Measurements from ENCODE around the gene TENM3.

Gene TENM3

DNA sequence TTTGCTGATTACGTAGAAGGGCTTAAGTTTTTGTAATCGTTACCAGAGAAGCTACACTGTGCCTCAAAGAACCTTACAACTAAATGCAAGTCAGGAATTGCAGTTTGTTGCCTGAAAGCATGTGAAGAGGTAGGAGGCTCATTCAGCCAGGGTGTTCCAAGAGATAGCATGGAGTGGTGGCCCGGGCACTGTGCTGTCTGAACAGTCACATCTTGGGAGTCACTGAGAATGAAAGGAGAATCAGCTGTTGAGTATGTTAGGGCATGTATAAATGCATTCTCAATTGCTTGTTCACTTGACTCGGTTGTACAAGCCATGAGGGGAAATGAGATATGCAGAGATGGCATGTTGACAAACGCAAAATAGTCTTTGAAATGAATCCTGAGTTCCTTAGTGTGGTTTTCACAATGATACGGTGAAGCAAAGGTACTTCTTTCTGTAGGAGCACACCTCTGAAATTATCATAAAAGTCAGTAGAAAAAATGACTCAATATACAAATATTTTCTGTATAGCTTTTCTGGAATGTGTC lies 513.0 kb downstream of the TENM3 start:
- no peak for DNase-seq

DNA sequence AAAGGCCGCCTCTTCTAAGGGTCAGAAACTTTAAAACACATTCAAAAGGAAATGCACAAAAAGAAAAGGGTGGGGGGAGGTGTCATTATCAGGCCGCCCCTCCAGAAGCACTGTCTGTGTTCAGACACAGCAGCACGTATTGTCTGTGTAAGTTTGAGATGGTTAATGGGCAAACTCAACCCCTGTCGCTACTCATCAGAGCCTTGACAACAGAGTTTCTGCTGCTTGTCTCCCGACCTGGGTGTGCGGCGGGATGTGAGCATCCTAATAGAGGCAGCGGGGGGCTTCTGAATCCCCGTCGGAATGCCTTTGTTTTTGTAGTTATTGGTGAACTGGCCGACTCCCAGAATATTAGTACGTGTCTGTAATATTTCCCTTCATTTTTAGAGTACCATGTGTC lies 515.1 kb downstream of the TENM3 start:
- no peak for DNase-seq

GRCh38 chr4:182760551-182761043 lies 517.4 kb downstream of the TENM3 start:
- DNase-seq: no peak

GRCh38 chr4:182764137-182764536 lies 520.9 kb downstream of the TENM3 start:
- DNase-seq: no peak

DNA sequence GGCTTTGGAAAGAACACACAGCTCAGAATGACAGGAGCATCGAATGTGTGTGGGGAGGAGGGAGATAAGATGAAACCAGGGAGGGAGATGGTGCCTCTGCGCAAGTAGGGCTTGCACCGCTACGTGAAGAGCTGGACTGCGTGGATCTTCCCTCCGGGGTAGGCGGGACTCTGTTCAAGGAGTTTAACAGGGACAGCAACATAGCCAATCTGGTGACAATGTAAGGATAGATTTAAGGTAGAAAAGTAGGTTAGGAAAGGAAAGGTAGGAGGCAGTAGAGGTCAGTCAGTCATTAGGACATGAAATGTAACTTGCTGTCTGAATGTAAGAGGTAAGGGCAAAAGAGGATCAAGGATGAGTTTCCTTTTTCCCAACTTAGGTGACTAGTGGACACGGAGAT lies 521.4 kb downstream of the TENM3 start:
- no peak for DNase-seq

DNA sequence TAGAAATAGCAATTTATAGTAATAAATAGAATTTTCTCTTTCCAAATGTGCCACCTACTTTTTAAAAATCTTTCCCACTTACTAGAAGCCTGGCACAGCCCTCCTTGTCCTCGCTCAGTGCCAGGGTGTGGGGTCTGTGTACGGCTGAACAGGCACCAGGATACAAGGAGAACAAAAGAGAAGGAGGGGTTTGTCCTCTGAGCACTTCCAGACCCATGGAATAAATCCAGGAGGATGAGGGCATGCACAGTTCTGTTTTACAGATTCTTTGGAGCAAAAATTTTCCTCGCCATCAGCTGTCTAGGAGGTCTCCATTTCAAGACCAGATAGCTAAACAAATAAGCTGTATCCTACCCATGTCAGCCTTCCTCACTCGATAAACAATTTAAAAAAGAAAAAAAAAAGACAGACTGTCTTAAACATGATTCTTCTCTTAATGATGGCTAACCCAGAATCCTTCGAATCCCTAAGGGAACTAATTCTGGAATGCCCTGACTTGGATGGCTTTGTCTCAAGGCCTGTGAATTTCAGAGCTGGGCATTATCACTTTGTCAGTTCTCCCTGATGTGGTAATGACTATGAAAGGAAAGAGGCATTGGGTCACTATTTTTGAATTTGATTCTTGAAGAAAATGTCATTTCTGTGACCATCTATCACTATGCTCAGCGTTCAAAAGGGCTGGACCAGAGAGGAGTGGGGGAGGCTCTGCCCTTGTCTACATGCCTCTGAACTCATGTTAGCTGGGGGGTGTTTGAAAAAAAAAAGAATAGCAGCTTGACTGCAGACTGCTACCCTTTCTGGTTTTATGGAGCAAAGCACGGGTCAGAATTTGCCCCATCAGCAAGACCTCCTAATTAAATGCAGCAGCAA lies 523.0 kb downstream of the TENM3 start:
- DNase-seq: no peak

DNA sequence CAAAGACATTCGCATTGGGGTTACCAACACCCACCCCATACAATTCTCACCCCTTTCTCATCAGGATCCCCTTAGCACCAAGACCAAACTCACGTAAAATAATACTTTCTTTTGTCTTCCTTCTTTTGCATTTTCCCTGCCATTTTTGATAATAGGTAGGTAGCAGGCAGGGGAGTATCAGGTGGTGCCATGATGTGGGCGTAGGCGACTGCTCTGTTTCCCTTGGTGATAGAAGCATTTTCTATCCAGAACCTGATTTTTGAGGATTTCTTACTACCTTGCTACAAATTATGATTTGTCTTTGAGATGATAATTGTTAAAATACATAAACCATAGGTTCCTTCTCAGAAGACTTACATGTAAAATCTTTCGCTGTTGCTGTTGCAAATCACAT lies 523.7 kb downstream of the TENM3 start:
- DNase-seq: no peak

GRCh38 chr4:182768838-182769237 lies 525.6 kb downstream of the TENM3 start:
- no peak for DNase-seq

DNA sequence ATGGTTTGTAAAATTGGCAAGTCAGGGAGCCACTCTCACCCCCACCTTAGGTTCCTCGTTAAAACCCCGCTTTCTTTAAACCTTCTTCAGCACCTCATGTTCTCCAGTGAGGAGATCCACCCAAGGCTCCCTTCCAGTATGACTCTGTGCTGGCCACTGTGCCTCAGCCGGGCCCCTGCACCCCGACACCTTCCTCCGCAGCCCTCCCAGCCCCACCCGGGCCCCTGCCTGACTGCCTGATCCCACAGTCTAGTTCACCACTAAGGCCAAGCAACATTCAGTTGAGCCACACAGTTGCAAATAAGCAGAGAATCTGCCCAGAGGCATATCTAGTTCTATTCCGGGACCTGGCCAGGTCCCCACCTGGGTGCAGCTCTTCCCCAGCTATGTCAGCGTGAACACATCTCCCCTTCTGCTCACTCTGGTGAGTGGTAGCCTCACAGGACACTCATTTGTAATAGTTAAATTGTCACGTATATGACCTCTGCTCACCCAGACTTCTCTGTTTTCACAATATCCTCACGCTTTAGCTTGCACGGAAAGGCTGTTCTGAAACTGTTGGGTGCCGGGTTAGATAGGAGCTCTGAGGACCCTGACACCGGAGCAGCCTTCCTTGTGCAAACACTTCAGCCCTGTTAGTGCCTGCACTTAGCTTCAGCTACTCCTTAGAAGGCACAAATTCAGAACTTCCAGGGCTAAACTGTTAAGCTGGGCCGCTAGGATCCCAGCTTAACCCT lies 527.2 kb downstream of the TENM3 start:
- DNase-seq: no peak

DNA sequence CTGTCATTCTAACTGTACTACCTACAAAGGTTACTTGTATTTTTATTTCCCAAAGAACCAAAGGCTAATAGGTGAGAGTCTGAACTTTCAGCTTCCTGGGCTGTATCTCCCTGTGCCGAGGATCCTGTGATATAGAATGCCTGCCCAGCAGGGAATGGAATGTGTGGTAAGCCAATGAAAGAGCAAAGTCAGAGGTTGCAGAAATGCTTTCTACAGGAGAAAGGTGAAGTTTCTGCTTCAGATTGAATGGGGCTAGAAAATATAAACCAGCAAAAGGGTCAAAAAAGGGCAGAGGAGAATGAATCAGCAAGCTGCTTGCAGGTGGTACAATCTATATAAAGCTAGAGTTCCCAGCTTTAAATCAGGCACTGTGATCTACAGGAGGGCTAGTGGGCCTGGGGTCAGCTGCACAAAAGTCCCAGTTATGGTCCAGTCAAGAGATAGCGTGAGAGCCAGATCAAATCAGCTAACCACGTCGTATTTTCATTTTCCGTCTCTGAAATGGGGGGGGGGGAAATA lies 527.9 kb downstream of the TENM3 start:
- DNase-seq: no peak

DNA sequence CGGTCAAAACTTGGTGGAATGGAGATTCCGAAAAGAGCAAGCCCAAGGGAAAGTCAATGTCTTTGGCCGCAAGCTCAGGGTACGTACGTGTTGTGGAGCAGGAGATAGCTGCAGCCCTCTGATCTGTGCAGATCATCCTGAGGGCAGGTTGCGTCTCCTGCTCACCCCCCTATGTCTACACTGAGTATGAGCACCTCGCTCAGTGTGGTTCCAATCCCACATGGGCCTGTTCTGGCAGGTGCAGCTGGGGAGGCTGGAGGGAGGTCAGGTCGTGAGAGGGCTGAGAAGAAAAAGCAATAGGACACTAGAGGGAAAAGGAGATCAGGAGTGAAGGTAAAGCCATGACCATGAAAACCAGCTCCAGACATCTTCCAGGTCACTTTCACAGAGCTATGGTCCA lies 531.9 kb downstream of the TENM3 start:
- DNase-seq: no peak

DNA sequence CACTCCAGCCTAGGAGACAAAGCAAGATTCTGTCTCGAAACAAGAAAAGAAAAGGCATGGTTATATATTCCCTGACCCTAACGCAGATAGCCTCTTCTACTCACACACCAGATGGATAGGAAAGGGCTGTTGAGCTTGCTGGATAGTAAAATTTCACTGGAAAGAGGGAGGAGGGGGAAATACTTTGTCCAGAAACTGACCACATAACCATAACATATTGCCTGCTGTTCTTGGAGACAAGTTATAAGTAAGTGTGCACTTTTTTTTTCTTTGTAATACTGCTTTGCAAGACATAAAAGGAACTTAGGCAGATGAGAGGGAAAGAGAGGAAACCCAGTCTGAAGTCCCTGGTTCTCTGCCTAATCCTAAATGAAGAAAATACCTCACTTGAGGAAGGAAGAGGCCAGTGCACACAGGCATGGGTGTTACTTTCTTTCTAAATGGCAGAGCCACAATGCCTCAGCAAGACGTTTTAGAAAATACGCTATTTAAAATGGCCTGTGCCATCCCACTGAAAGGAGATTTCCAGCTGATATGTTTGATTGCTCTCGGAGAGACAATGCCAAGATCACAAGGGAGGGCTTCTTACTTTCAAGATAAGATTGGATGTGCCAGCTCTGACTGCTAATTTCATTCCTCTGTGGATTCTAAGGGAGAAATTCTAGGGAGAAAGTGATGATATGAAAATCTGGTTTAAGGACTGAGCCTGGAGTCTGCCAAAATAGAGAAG lies 533.3 kb downstream of the TENM3 start:
- DNase-seq: no peak

GRCh38 chr4:182778222-182778982 lies 535.2 kb downstream of the TENM3 start:
- no peak for DNase-seq

GRCh38 chr4:182786991-182787390 lies 543.8 kb downstream of the TENM3 start:
- DNase-seq: no peak

- DNase-seq: no peak
Observed at GRCh38 chr4:182788201-182788600, 545.0 kb downstream of the TENM3 start.

DNA sequence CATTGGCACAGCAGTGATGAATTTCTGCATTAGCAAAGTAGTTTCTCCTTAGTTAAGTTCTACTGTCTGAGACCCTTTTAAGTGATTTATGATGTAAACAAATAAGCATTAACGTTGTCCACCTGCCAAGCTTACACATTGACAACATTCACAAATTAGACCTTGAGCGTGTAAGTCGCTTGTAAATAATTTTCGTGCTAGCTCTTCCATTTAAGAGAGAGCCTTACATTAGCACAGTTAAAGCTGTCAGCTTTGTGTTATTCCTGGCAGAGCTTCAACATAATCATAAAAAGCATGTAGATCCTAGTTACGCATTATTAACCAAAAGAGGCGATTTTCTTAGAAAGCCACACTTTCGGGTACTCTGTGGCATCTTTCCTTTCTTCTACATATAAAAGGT lies 546.3 kb downstream of the TENM3 start:
- DNase-seq: no peak

GRCh38 chr4:182795446-182796238 lies 552.4 kb downstream of the TENM3 start:
- no peak for DNase-seq

DNA sequence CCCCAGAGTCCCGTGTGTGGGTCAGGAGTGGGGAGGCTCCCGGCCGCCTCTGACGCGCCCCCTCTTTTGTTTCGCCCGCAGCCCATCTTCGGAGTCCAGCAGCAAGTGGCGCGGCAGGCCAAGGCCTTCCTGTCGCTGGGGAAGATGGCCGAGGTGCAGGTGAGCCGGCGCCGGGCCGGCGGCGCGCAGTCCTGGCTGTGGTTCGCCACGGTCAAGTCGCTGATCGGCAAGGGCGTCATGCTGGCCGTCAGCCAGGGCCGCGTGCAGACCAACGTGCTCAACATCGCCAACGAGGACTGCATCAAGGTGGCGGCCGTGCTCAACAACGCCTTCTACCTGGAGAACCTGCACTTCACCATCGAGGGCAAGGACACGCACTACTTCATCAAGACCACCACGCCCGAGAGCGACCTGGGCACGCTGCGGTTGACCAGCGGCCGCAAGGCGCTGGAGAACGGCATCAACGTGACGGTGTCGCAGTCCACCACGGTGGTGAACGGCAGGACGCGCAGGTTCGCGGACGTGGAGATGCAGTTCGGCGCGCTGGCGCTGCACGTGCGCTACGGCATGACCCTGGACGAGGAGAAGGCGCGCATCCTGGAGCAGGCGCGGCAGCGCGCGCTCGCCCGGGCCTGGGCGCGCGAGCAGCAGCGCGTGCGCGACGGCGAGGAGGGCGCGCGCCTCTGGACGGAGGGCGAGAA lies 556.5 kb downstream of the TENM3 start:
- DNase-seq: no peak

- DNase-seq: no peak
Observed at GRCh38 chr4:182800216-182800515, 557.0 kb downstream of the TENM3 start.

DNA sequence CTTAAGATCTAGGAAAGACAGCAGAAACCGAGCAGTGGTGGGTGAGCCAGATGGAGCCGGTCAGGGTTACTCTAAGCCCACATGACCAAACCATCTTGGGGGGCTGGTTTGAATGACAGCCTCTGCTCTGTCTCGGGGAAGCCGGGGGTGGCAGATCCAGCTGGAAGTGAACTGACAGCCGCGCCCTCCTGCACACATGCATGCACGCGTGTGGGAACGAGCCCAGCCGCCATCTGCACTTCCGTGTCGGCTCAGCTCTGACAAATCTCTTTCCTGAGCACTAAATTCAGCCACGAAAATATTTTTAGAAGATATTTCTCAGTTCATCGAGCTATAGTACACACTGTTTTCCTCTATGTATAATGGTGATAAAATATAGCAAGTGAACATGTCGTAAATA lies 558.4 kb downstream of the TENM3 start:
- DNase-seq: no peak

- no peak for DNase-seq
Observed at GRCh38 chr4:182802621-182803020, 559.4 kb downstream of the TENM3 start.
